ENCODE data around the gene FILIP1L.

DNA sequence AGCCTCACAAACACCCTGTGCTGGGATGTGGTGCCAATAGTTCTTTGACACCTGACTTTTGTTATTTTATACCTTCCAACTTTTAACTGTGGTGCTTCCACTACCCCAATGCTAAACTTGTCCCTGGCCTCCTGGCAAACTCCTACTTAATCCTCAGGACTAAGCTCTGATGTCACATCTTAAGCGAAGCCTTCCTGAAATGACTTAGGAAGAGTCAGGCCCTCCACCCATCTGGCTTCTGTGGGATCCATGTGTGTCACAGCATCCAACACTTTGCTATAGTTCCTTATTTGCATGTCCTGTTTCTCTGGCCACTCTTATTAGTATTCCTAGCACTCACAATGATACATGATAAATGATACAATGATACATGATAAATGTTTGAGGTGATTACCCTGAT is 133.2 kb downstream of the FILIP1L start:
- TF ChIP-seq NFIC (IDR thresholded peaks at IDR 0.05) (no peak), RAD21 (IDR thresholded peaks at IDR 0.05; ENCODE audit: low read depth) (no peak), EP300 (IDR thresholded peaks at IDR 0.05; ENCODE audit: borderline replicate concordance) (no peak), TCF12 (IDR thresholded peaks at IDR 0.05; ENCODE audit: low read depth) (no peak), YY1 (IDR thresholded peaks at IDR 0.05; ENCODE audit: low read depth) (no peak), CEBPB (IDR thresholded peaks at IDR 0.05) (no peak)
